HG02571 (cell line): ENCODE data around the gene BMP2.

ENCODE experiments used
- ATAC-seq: cut with Tn5 transposase; IDR thresholded peaks from one replicate; pipeline ENCODE4 v1.9.1; 2021; ENCODE audit warnings: mild to moderate bottlenecking, moderate library complexity; ENCODE audit not compliant: unreplicated experiment

Gene BMP2

GRCh38 chr20:6767536-6768227 lies at the start of gene BMP2:
TSS of gene BMP2 (plus strand) at chr20:6767686. CDS start at chr20:6770127, 2,441 bp downstream.
- peak; percentile 63 for ATAC-seq

GRCh38 chr20:6718662-6719368 lies 48.7 kb upstream of the BMP2 start:
- ATAC-seq = no peak

GRCh38 chr20:6719369-6719721 lies 48.1 kb upstream of the BMP2 start:
- ATAC-seq = no peak

- no peak for ATAC-seq
Observed at GRCh38 chr20:6726761-6727160, 40.7 kb upstream of the BMP2 start.

GRCh38 chr20:6730672-6731328 lies 36.7 kb upstream of the BMP2 start:
- ATAC-seq = no peak

- no peak for ATAC-seq
Observed at GRCh38 chr20:6732001-6732447, 35.5 kb upstream of the BMP2 start.

- ATAC-seq = no peak
Observed at GRCh38 chr20:6732851-6733250, 34.6 kb upstream of the BMP2 start.

GRCh38 chr20:6733965-6734364 lies 33.5 kb upstream of the BMP2 start:
- no peak for ATAC-seq

GRCh38 chr20:6735942-6736845 lies 31.3 kb upstream of the BMP2 start:
- ATAC-seq = no peak

GRCh38 chr20:6739406-6739805 lies 28.1 kb upstream of the BMP2 start:
- no peak for ATAC-seq

- no peak for ATAC-seq
Observed at GRCh38 chr20:6740096-6740495, 27.4 kb upstream of the BMP2 start.

- ATAC-seq = no peak
Observed at GRCh38 chr20:6744180-6744579, 23.3 kb upstream of the BMP2 start.

- ATAC-seq = no peak
Observed at GRCh38 chr20:6744805-6745204, 22.7 kb upstream of the BMP2 start.

GRCh38 chr20:6746901-6747609 lies 20.4 kb upstream of the BMP2 start:
- no peak for ATAC-seq

GRCh38 chr20:6750438-6750837 lies 17.0 kb upstream of the BMP2 start:
- no peak for ATAC-seq

GRCh38 chr20:6756693-6757595 lies 10.5 kb upstream of the BMP2 start:
- ATAC-seq = no peak

- ATAC-seq = no peak
Observed at GRCh38 chr20:6764619-6765018, 2.9 kb upstream of the BMP2 start.

- ATAC-seq = no peak
Observed at GRCh38 chr20:6765469-6766058, 1.9 kb upstream of the BMP2 start.

- ATAC-seq = no peak
Observed at GRCh38 chr20:6766433-6766832, 1.1 kb upstream of the BMP2 start.
